Endometrium (tissue), 2 donors: Measurements from ENCODE around the gene TMEM178A.
"Not testable (repeated sequence)": the region's sequence is repeated elsewhere in the genome, so short reads cannot be mapped to it uniquely, and the experiment has no call there.

ENCODE experiments used
- FAIRE-seq: peaks from 2 replicates; lab custom pipeline; 2012; peaks lifted over from hg19 to GRCh38; lab: Jason Lieb, UNC
- donor health status: control.
- donor health status: control.

Gene TMEM178A

GRCh38 chr2:39715822-39716221, 50.1 kb downstream of the TMEM178A start:
- FAIRE-seq = no peak

GRCh38 chr2:39717067-39717466, 51.4 kb downstream of the TMEM178A start:
- FAIRE-seq = no peak

- no peak for FAIRE-seq
Measured at GRCh38 chr2:39718483-39718882, 52.8 kb downstream of the TMEM178A start.

- FAIRE-seq = no peak
Measured at GRCh38 chr2:39719317-39719716, 53.6 kb downstream of the TMEM178A start.

GRCh38 chr2:39720970-39721369, 55.3 kb downstream of the TMEM178A start:
- FAIRE-seq = no peak

GRCh38 chr2:39723497-39723896, 57.8 kb downstream of the TMEM178A start:
- no peak for FAIRE-seq

GRCh38 chr2:39723946-39724827, 58.5 kb downstream of the TMEM178A start:
- peak; percentile 91 for FAIRE-seq

- no peak for FAIRE-seq
Measured at GRCh38 chr2:39724828-39725144, 59.1 kb downstream of the TMEM178A start.

- FAIRE-seq = no peak
Measured at GRCh38 chr2:39725401-39725800, 59.7 kb downstream of the TMEM178A start.

- FAIRE-seq = not testable (repeated sequence)
Measured at GRCh38 chr2:39728085-39728484, 62.4 kb downstream of the TMEM178A start.

- FAIRE-seq = no peak
Measured at GRCh38 chr2:39728941-39729351, 63.2 kb downstream of the TMEM178A start.

- no peak for FAIRE-seq
Measured at GRCh38 chr2:39730276-39730675, 64.6 kb downstream of the TMEM178A start.

GRCh38 chr2:39730685-39731302, 65.1 kb downstream of the TMEM178A start:
- no peak for FAIRE-seq

GRCh38 chr2:39731546-39731945, 65.8 kb downstream of the TMEM178A start:
- FAIRE-seq = no peak

- FAIRE-seq = no peak
Measured at GRCh38 chr2:39732482-39732881, 66.8 kb downstream of the TMEM178A start.

GRCh38 chr2:39733070-39733674, 67.5 kb downstream of the TMEM178A start:
- no peak for FAIRE-seq

GRCh38 chr2:39734445-39734844, 68.7 kb downstream of the TMEM178A start:
- no peak for FAIRE-seq

GRCh38 chr2:39735648-39736047, 69.9 kb downstream of the TMEM178A start:
- FAIRE-seq = no peak

- FAIRE-seq = no peak
Measured at GRCh38 chr2:39736640-39737039, 70.9 kb downstream of the TMEM178A start.

- no peak for FAIRE-seq
Measured at GRCh38 chr2:39737661-39738060, 71.9 kb downstream of the TMEM178A start.

GRCh38 chr2:39738936-39739335, 73.2 kb downstream of the TMEM178A start:
- FAIRE-seq = no peak

GRCh38 chr2:39739386-39739785, 73.7 kb downstream of the TMEM178A start:
- no peak for FAIRE-seq

GRCh38 chr2:39741871-39742270, 76.2 kb downstream of the TMEM178A start:
- no peak for FAIRE-seq
